Fibroblast of lung (primary cell): ENCODE results near the gene ACVR2A.

Experiments
- EZH2 ChIP-seq: IDR thresholded peaks from 2 replicates; pipeline ENCODE4 v1.5.1; 2012; ENCODE audit warnings: low read length, control low read depth, mild to moderate bottlenecking; ENCODE audit errors: missing control alignments
- TF ChIP-seq, protein P1 (sequence below), 2 donors: IDR thresholded peaks in 1 of 2; conservative IDR thresholded peaks in 1 of 2; 1 replicate in 1 of 2; 2 replicates in 1 of 2; pipeline ENCODE4 v1.5.1; 2011 to 2012; ENCODE audit warnings: low read length in 2 of 2, control low read depth in 1 of 2, inconsistent platforms in 1 of 2, low read depth in 1 of 2, mild to moderate bottlenecking in 1 of 2

DNA sequence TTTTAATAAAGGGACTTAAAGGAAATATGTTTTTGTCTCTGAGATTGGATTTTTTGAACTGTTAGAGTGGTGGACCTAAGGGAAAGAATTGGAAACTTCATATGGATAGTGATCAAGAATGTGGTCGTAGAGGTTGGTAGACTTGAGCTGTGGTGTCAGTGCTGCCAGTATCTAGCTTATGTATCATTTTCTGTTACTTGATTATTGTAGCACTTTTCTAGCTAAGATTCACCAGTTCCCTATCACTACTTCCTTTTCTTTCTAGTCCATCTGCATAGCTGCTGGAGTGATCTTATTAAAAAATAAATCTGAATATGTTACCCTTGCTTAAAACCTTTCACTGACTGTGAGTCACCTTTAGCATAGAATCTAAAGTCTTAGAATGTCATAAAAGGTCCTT is 6.0 kb downstream of the ACVR2A start:
- TF ChIP-seq, protein P1, sequence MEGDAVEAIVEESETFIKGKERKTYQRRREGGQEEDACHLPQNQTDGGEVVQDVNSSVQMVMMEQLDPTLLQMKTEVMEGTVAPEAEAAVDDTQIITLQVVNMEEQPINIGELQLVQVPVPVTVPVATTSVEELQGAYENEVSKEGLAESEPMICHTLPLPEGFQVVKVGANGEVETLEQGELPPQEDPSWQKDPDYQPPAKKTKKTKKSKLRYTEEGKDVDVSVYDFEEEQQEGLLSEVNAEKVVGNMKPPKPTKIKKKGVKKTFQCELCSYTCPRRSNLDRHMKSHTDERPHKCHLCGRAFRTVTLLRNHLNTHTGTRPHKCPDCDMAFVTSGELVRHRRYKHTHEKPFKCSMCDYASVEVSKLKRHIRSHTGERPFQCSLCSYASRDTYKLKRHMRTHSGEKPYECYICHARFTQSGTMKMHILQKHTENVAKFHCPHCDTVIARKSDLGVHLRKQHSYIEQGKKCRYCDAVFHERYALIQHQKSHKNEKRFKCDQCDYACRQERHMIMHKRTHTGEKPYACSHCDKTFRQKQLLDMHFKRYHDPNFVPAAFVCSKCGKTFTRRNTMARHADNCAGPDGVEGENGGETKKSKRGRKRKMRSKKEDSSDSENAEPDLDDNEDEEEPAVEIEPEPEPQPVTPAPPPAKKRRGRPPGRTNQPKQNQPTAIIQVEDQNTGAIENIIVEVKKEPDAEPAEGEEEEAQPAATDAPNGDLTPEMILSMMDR (conservative IDR thresholded peaks at IDR 0.05 in 1 of 2, IDR thresholded peaks at IDR 0.05 in 1 of 2; ENCODE audit: low read depth in 1 of 2, low read length in 2 of 2): no peak
- no peak for TF ChIP-seq EZH2
